GM12872 (cell line): ENCODE data around the gene LHX3.

Source experiments
- CTCF ChIP-seq: IDR thresholded peaks from 3 replicates; pipeline ENCODE4 v1.5.1; 2011; ENCODE audit warnings: low read depth, mild to moderate bottlenecking, low read length, moderate library complexity; ENCODE audit not compliant: insufficient read depth

The LHX3 gene

GRCh38 chr9:136233868-136234267 lies 28.9 kb upstream of the LHX3 start:
- no peak for TF ChIP-seq CTCF

- no peak for TF ChIP-seq CTCF
Measured at GRCh38 chr9:136233411-136233810, 28.5 kb upstream of the LHX3 start.

- TF ChIP-seq CTCF: no peak
Measured at GRCh38 chr9:136232969-136233368, 28.0 kb upstream of the LHX3 start.

GRCh38 chr9:136231478-136232297 lies 26.8 kb upstream of the LHX3 start:
- TF ChIP-seq CTCF: no peak

GRCh38 chr9:136230773-136231172 lies 25.8 kb upstream of the LHX3 start:
- no peak for TF ChIP-seq CTCF

GRCh38 chr9:136230365-136230764 lies 25.4 kb upstream of the LHX3 start:
- TF ChIP-seq CTCF: no peak

- no peak for TF ChIP-seq CTCF
Measured at GRCh38 chr9:136229096-136230065, 24.5 kb upstream of the LHX3 start.
